AG09309 (cell line): ENCODE results near the gene PRKCZ.
"Not testable (repeated sequence)": the region's sequence is repeated elsewhere in the genome, so short reads cannot be mapped to it uniquely, and the experiment has no call there.

ENCODE experiments used
- DNase-seq: peaks from one replicate; pipeline ENCODE4 v3.0.0-alpha.2; 2010; ENCODE audit warnings: low read depth
- H3K4me3 ChIP-seq: 2 replicates; pipeline ENCODE4 v1.5.1; 2011; ENCODE audit warnings: mild to moderate bottlenecking, low read depth, low read length, moderate library complexity; ENCODE audit not compliant: control insufficient read depth
- CTCF ChIP-seq: IDR thresholded peaks from 2 replicates; pipeline ENCODE4 v1.5.1; 2011; ENCODE audit warnings: mild to moderate bottlenecking, low read depth, low read length, inconsistent platforms; ENCODE audit not compliant: insufficient read depth, control insufficient read depth; ENCODE audit errors: missing control alignments

The PRKCZ gene

GRCh38 chr1:2115702-2116341 is 65.6 kb downstream of the PRKCZ start:
- H3K4me3 ChIP-seq, result no peak overlapping the region
- TF ChIP-seq CTCF, result no peak
- DNase-seq, result no peak

GRCh38 chr1:2119886-2120285 is 69.7 kb downstream of the PRKCZ start:
- no peak overlapping the region for H3K4me3 ChIP-seq
- no peak for TF ChIP-seq CTCF
- DNase-seq, result no peak

GRCh38 chr1:2121101-2121691 is 71.0 kb downstream of the PRKCZ start:
- no peak for TF ChIP-seq CTCF
- DNase-seq, result no peak
- no peak overlapping the region for H3K4me3 ChIP-seq

- DNase-seq, H3K4me3 ChIP-seq: not testable (repeated sequence)
Observed at GRCh38 chr1:2121794-2122193, 71.6 kb downstream of the PRKCZ start.

- TF ChIP-seq CTCF, result no peak
Observed at GRCh38 chr1:2124446-2125198, 74.4 kb downstream of the PRKCZ start.

GRCh38 chr1:2125350-2126211 is 75.4 kb downstream of the PRKCZ start:
- no peak overlapping the region for H3K4me3 ChIP-seq
- TF ChIP-seq CTCF, result no peak
- DNase-seq, result no peak

More at GRCh38 chr1:2124446-2125198, 74.4 kb downstream of the PRKCZ start:
- no peak for DNase-seq
- no peak overlapping the region for H3K4me3 ChIP-seq
